H1 (cell line): ENCODE measurements around the gene SLC47A2.

Experiments
- EGR1 ChIP-seq: IDR thresholded peaks from 2 replicates; pipeline ENCODE4 v1.6.1; 2011; ENCODE audit warnings: low read depth, low read length, borderline replicate concordance
- GABPA ChIP-seq: IDR thresholded peaks from 2 replicates; pipeline ENCODE4 v1.6.1; 2011; ENCODE audit warnings: mild to moderate bottlenecking, low read length, moderate library complexity, borderline replicate concordance; ENCODE audit not compliant: insufficient read depth
- POLR2A ChIP-seq, 2 experiments: IDR thresholded peaks; 1 replicate in 1 of 2; 2 replicates in 1 of 2; pipeline ENCODE4 v1.6.1; 2011; ENCODE audit warnings: low read depth in 2 of 2, low read length in 2 of 2, mild to moderate bottlenecking in 2 of 2; ENCODE audit errors: control extremely low read depth in 1 of 2
- RXRA ChIP-seq: IDR thresholded peaks from 2 replicates; pipeline ENCODE4 v1.6.1; 2011; ENCODE audit warnings: low read depth, mild to moderate bottlenecking, low read length, moderate library complexity; ENCODE audit not compliant: insufficient read depth
- TF ChIP-seq, protein P1 (sequence below), 3 experiments: IDR thresholded peaks; 1 replicate in 2 of 3; 2 replicates in 1 of 3; pipeline versions ENCODE4 v1.5.1 to v1.6.1; 2011; ENCODE audit warnings: low read length in 3 of 3, mild to moderate bottlenecking in 3 of 3, inconsistent platforms in 2 of 3, low read depth in 1 of 3, moderate library complexity in 1 of 3; ENCODE audit not compliant: insufficient read depth in 1 of 3; ENCODE audit errors: control extremely low read depth in 1 of 3
- TF ChIP-seq, protein P2 (sequence below): IDR thresholded peaks from 2 replicates; pipeline ENCODE4 v1.6.1; 2012; ENCODE audit warnings: inconsistent platforms

DNA sequence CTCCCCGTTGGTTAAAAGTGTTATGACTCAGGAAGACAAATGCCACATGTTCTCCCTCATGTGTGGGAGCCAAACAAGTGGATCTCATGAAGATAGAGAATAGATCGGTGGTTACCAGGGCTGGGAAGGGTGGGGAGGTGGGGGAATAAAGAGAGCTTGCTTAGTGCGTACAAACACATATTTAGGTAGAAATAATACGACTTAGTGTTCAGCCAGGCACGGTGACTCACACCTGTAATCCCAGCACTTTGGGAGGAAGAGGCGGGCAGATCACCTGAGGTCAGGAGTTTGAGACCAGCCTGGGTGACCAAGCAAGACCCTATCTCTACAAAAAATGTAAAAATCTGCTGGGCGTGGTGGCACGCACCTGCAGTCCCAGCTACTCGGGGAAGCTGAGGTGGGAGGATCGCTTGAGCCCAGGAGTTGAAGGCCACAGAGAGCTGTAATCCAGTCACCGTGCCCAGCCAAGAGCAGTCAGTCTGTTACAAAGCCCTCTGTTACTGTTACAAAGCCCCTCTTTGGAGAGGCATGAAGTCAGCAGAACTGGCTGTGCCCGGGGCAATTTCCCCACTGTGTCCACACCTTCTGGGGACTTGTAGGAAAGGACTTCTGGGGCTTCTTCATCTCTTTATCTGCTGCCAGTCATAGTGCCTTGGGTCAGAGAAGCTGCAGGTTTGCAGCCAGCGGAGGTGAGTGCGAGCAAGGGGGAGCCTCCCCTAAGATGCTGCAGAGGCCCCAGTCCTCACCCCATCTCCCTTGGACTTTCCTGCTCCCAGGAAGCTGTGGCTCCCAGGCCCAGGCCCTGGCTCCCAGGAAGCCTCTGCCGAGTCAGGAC lies 36.0 kb upstream of the SLC47A2 start:
- TF ChIP-seq RXRA, result no peak
- TF ChIP-seq EGR1, result no peak
- no peak for TF ChIP-seq POLR2A (IDR thresholded peaks at IDR 0.05; ENCODE audit: control extremely low read depth in 1 of 2, low read depth in 2 of 2, low read length in 2 of 2)
- TF ChIP-seq, protein P1, sequence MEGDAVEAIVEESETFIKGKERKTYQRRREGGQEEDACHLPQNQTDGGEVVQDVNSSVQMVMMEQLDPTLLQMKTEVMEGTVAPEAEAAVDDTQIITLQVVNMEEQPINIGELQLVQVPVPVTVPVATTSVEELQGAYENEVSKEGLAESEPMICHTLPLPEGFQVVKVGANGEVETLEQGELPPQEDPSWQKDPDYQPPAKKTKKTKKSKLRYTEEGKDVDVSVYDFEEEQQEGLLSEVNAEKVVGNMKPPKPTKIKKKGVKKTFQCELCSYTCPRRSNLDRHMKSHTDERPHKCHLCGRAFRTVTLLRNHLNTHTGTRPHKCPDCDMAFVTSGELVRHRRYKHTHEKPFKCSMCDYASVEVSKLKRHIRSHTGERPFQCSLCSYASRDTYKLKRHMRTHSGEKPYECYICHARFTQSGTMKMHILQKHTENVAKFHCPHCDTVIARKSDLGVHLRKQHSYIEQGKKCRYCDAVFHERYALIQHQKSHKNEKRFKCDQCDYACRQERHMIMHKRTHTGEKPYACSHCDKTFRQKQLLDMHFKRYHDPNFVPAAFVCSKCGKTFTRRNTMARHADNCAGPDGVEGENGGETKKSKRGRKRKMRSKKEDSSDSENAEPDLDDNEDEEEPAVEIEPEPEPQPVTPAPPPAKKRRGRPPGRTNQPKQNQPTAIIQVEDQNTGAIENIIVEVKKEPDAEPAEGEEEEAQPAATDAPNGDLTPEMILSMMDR (IDR thresholded peaks at IDR 0.05; ENCODE audit: control extremely low read depth in 1 of 3, insufficient read depth in 1 of 3, low read depth in 1 of 3, low read length in 3 of 3), result no peak
- TF ChIP-seq, protein P2, sequence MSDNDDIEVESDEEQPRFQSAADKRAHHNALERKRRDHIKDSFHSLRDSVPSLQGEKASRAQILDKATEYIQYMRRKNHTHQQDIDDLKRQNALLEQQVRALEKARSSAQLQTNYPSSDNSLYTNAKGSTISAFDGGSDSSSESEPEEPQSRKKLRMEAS, result no peak
- no peak for TF ChIP-seq GABPA
